Prostate gland (tissue), 2 donors: ENCODE results near the gene PLA2G5. TPM values are rescaled to one million over a fixed set of nuclear protein-coding genes. Genes with fewer than 3 reads are reported as not detected.

Source experiments
- DNase-seq: peaks from one replicate; pipeline ENCODE4 v3.0.0-alpha.2; 2019; ENCODE audit warnings: low spot score
- H3K27ac ChIP-seq, 2 donors: fragments of 200-600 bp; sonication (generic); 2 replicates each; pipeline ENCODE4 v1.5.1; 2017 to 2019
- H3K27me3 ChIP-seq: fragments of 200-600 bp; sonication (generic); replicated peaks from 2 replicates; pipeline ENCODE4 v1.5.1; 2019; ENCODE audit not compliant: insufficient read depth
- H3K36me3 ChIP-seq, 2 donors: fragments of 200-600 bp; sonication (generic); 1 replicate in 1 of 2; 2 replicates in 1 of 2; pipeline versions ENCODE4 v1.5.1 to v1.8.1; 2017 to 2019
- H3K4me1 ChIP-seq: fragments of 200-600 bp; sonication (generic); replicated peaks from 2 replicates; pipeline ENCODE4 v1.5.1; 2019
- H3K4me3 ChIP-seq, 2 donors: fragments of 200-600 bp; sonication (generic); 2 replicates each; pipeline ENCODE4 v1.5.1; 2017 to 2019
- H3K9me3 ChIP-seq: fragments of 200-600 bp; sonication (generic); 2 replicates; pipeline ENCODE4 v1.5.1; 2017
- POLR2A ChIP-seq: fragments of 450-650 bp; IDR thresholded peaks from one replicate; pipeline ENCODE4 v1.6.1; 2016; ENCODE audit warnings: antibody characterized with exemption, mild to moderate bottlenecking
- POLR2AphosphoS5 ChIP-seq: sonication (generic); formaldehyde crosslinking; IDR thresholded peaks from one replicate; pipeline ENCODE4 v1.6.1; 2017; ENCODE audit warnings: antibody characterized with exemption
- WGBS: methylation state at CpG from one replicate; pipeline ENCODE4 v1.1.5; 2018; 5-methylcytosine and 5-hydroxymethylcytosine counted together
- intact Hi-C: fragments of 100-400 bp; cut with DNase I; formaldehyde crosslinking; loops from one replicate; pipeline ENCODE4 v1.14.2; 2022
- total RNA-seq, 2 donors: library from RNA; depleted of rRNA; stranded (reverse); fragments of >200 nt; gene quantifications; one replicate each; pipeline ENCODE4 v1.1.0, GENCODE V29; 2016
- TF ChIP-seq, protein P1 (sequence below), 4 experiments: fragments of 200-600 bp in 2 of 4; fragments of 450-650 bp in 2 of 4; sonication (generic) in 2 of 4; IDR thresholded peaks; 1 replicate in 3 of 4; 2 replicates in 1 of 4; pipeline ENCODE4 v1.5.1; 2016 to 2019; ENCODE audit warnings: antibody characterized with exemption in 4 of 4, mild to moderate bottlenecking in 2 of 4, moderate library complexity in 2 of 4

Gene PLA2G5
- total RNA-seq, 2 donors from 2014 or later: 8.7 to 23.2 TPM

DNA sequence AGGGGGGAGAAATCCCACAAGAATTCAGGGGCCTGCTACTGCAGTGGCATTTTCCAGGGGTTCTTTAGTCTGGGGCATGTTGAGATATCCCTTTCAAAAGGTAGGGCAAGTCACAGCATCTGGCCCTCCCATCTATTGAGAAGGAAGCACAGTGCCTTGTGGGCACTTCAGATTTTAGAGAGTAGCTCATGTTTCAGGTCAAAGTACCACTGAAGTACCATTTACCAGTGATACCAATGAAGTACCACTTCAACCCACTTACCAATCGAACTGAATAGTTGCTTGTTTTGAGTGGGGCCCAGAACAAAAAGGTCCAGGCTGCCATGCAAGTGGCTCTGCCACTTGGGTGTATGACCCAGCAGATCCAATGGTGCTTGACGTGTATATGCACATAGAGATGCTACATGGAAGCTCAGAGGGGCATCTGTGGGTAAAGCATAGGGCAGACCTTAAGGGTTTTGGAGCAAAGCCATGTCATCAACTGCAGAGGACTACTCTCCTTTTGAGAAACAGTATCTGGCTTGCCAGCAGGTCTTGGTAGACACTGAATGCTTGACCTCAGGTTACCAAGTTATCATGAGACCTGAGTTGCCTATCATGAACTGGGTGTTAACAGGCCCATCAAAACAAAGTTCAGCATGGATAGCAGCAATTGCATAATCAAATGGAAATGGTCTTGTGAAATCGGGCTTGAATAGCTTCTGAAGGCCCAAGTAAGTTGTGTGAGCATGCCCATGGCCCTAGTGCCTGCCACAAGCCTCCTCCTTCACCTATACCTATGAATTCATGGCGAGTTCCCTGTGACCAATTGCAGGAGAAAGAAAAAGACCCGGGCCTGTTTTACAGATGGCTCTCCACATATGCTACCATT, 25.8 kb downstream of the PLA2G5 start:
- intact Hi-C loops: loop anchor here (5.0 to 10.0 kb wide), 2 partner anchors 181 to 397 kb away; no protein-coding TSS in a partner anchor
- no peak overlapping the region for H3K4me3 ChIP-seq
- WGBS: 80% methylated on average over 5 of the region's 5 CpGs
- no peaks in the 10 kb centered on the region for H3K4me1 ChIP-seq
- DNase-seq: no peak
- H3K36me3 ChIP-seq: no peaks in the 10 kb centered on the region
- H3K9me3 ChIP-seq: no peaks in the 10 kb centered on the region
- no peaks in the 10 kb centered on the region for H3K27me3 ChIP-seq
- H3K27ac ChIP-seq: no peak overlapping the region
- TF ChIP-seq, protein P1, sequence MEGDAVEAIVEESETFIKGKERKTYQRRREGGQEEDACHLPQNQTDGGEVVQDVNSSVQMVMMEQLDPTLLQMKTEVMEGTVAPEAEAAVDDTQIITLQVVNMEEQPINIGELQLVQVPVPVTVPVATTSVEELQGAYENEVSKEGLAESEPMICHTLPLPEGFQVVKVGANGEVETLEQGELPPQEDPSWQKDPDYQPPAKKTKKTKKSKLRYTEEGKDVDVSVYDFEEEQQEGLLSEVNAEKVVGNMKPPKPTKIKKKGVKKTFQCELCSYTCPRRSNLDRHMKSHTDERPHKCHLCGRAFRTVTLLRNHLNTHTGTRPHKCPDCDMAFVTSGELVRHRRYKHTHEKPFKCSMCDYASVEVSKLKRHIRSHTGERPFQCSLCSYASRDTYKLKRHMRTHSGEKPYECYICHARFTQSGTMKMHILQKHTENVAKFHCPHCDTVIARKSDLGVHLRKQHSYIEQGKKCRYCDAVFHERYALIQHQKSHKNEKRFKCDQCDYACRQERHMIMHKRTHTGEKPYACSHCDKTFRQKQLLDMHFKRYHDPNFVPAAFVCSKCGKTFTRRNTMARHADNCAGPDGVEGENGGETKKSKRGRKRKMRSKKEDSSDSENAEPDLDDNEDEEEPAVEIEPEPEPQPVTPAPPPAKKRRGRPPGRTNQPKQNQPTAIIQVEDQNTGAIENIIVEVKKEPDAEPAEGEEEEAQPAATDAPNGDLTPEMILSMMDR (IDR thresholded peaks at IDR 0.05): no peak
- TF ChIP-seq POLR2A: no peak
- TF ChIP-seq POLR2AphosphoS5: no peak

DNA sequence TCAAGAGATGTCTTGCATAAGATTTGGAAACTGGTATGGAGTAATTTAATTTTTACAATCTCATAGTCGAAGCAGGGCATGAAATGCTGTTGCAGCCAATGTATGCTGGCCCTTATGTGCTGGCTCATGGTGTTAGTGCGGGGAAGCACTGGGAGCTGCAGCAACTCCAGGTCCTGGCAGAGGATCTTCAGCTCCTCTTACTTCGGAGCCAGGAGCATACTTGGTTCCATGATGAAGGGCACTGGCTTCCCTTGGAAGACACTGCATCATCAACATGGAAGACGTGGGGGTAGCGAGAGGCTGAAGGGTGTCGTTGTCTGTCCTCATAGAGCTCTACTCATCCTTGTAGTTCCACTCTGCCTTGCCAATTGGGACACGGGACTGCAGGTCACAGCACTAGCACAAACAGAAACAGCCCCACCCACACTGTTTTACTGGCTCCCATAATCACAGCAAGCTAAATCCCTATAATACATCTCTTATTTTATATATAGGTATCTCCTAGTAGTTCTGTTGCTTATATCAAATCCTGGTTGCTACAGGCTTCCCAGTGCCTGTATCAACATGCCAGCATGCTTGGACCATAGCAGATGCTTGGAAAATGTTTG, 26.9 kb downstream of the PLA2G5 start:
- Histone ChIP-seq H3K9me3 (no peaks in the 10 kb centered on the region), H3K27me3 (no peaks in the 10 kb centered on the region), H3K4me1 (peaks cover 4% of the 10 kb centered on the region), H3K36me3 (no peaks in the 10 kb centered on the region), H3K4me3 (no peak overlapping the region), H3K27ac (no peak overlapping the region)
- intact Hi-C loops: loop anchor here (5.0 to 10.0 kb wide), 2 partner anchors 182 to 395 kb away; no protein-coding TSS in a partner anchor
- 83% methylated on average over 7 of the region's 7 CpGs for WGBS
- TF ChIP-seq POLR2AphosphoS5 (no peak), POLR2A (no peak)
- TF ChIP-seq, protein P1 (IDR thresholded peaks at IDR 0.05): no peak
- no peak for DNase-seq

DNA sequence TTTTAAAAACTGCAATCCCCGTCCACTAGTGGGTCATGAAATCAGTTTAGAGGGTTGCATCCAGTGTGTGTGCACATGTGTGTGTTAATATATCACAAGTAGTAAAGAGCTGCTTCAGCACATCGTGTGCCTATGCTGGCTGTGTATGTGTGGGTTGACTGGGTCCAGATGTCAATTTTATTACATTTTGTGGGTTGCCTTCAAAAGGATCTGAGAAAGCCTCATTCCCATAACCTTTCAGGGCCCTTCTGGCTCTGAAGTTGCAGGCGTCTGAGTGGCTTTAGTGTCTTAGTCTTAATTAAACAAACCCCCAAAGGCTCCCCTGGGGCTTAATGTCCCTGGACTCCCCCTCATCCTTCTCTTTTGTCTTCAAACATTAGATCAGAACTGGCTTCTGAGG, 29.5 kb downstream of the PLA2G5 start:
- Histone ChIP-seq H3K9me3 (no peaks in the 10 kb centered on the region), H3K4me1 (peaks cover 9% of the 10 kb centered on the region), H3K27ac (no peak overlapping the region), H3K36me3 (no peaks in the 10 kb centered on the region), H3K4me3 (no peak overlapping the region), H3K27me3 (no peaks in the 10 kb centered on the region)
- intact Hi-C loops: loop anchor here (5.0 to 10.0 kb wide), 2 partner anchors 185 to 393 kb away; no protein-coding TSS in a partner anchor
- no peak for DNase-seq
- WGBS: 40% methylated on average over 3 of the region's 3 CpGs
- TF ChIP-seq POLR2A (no peak), POLR2AphosphoS5 (no peak)
- TF ChIP-seq, protein P1 (IDR thresholded peaks at IDR 0.05): no peak

DNA sequence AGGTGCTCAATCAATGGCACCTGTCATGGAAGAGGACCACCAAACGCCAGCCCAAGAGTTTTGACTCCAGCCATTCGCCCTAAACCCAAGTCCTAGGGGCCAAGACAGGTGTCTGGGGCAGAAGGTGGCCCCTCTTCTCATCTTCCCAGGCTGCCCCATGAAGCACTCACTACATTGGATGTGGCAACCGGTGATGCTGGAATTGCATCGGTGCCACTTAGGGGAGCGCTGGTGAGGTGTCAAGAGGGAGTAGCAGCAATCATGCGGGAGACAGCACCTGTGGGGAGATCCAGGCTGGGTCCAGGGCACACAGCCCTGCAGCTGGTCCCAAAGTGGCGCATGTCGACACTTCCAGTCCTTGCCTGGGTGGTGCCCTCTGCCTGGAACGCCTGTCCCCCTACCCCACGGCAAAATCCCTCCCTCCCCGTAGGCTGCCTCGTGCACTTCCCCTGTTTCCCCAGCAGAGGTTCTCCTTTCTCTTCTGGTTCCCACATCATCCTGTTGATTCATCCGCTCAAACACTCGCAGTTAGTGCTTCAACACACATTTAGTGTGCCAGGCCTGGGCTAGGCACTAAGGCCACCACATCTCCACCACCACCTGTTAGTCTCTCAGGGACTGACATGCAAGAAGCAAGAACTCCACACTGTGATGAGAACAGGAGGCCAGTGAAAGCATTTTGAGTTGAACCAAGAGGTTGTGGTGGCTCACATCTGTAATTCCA, 30.8 kb downstream of the PLA2G5 start:
- peak; percentile 21 for DNase-seq

More for the DNA sequence above, 30.8 kb downstream of the PLA2G5 start:
- intact Hi-C loops: loop anchor here (5.0 kb wide), 1 partner anchor 52 kb away; no protein-coding TSS in a partner anchor
- Histone ChIP-seq H3K36me3 (no peaks in the 10 kb centered on the region), H3K27me3 (no peaks in the 10 kb centered on the region), H3K27ac (no peak overlapping the region), H3K4me1 (peaks cover 9% of the 10 kb centered on the region), H3K4me3 (no peak overlapping the region), H3K9me3 (no peaks in the 10 kb centered on the region)
- WGBS: 43% methylated on average over 14 of the region's 14 CpGs
- TF ChIP-seq POLR2A: no peak
- TF ChIP-seq, protein P1 (IDR thresholded peaks at IDR 0.05): peak in 3 of 4 experiments; percentile 69 to 86 (median 81)
- peak; percentile 34 for TF ChIP-seq POLR2AphosphoS5
